HG02973 (cell line): Measurements from ENCODE around the gene HOXD10.

Source experiments
- ATAC-seq: cut with Tn5 transposase; IDR thresholded peaks from one replicate; pipeline ENCODE4 v1.9.1; 2021; ENCODE audit warnings: moderate library complexity; ENCODE audit not compliant: unreplicated experiment

HOXD10 gene

GRCh38 chr2:176148751-176149421, 32.3 kb downstream of the HOXD10 start:
- ATAC-seq: no peak

- no peak for ATAC-seq
Measured at GRCh38 chr2:176149481-176149938, 32.9 kb downstream of the HOXD10 start.

GRCh38 chr2:176149939-176150583, 33.5 kb downstream of the HOXD10 start:
- ATAC-seq: no peak

GRCh38 chr2:176150584-176151441, 34.2 kb downstream of the HOXD10 start:
- no peak for ATAC-seq

GRCh38 chr2:176151442-176152287, 35.1 kb downstream of the HOXD10 start, which contains the start of gene HOXD4:
HOXD4 (plus strand) TSS chr2:176151550; CDS start chr2:176151634, 84 bp downstream.
- no peak for ATAC-seq

- no peak for ATAC-seq
Measured at GRCh38 chr2:176152350-176153181, 36.0 kb downstream of the HOXD10 start.

GRCh38 chr2:176154576-176155252, 38.1 kb downstream of the HOXD10 start:
- ATAC-seq: no peak

- ATAC-seq: no peak
Measured at GRCh38 chr2:176155356-176156044, 38.9 kb downstream of the HOXD10 start.

- ATAC-seq: no peak
Measured at GRCh38 chr2:176156301-176156806, 39.8 kb downstream of the HOXD10 start.

GRCh38 chr2:176156807-176157498, 40.4 kb downstream of the HOXD10 start, which contains the start of gene HOXD3:
HOXD3 (plus strand) TSS chr2:176157307; CDS start chr2:176169115, 11,808 bp downstream.
- ATAC-seq: no peak

GRCh38 chr2:176157499-176158185, 41.1 kb downstream of the HOXD10 start:
- no peak for ATAC-seq

- ATAC-seq: no peak
Measured at GRCh38 chr2:176158186-176158591, 41.6 kb downstream of the HOXD10 start.

- no peak for ATAC-seq
Measured at GRCh38 chr2:176158855-176159662, 42.5 kb downstream of the HOXD10 start.

- ATAC-seq: no peak
Measured at GRCh38 chr2:176159663-176160250, 43.2 kb downstream of the HOXD10 start.

- no peak for ATAC-seq
Measured at GRCh38 chr2:176160251-176160985, 43.8 kb downstream of the HOXD10 start.
